Keratinocyte (primary cell): ENCODE results near the gene ERBIN. TPM values are rescaled to one million over a fixed set of nuclear protein-coding genes. Genes with fewer than 3 reads are reported as not detected.

ENCODE experiments used
- DNase-seq: peaks from one replicate; pipeline ENCODE4 v3.0.0-alpha.2; 2011; ENCODE audit warnings: low read depth, missing footprints, low spot score
- FAIRE-seq: peaks from 2 replicates; lab custom pipeline; 2011; peaks lifted over from hg19 to GRCh38; lab: Jason Lieb, UNC
- H2AFZ ChIP-seq: 2 replicates; pipeline ENCODE4 v1.6.0; 2012; ENCODE audit warnings: low read length, control low read depth, inconsistent platforms; ENCODE audit not compliant: control insufficient read depth
- H3K27ac ChIP-seq: 2 replicates; pipeline ENCODE4 v1.5.1; 2011; ENCODE audit warnings: low read length; ENCODE audit not compliant: control insufficient read depth, insufficient read depth
- H3K27me3 ChIP-seq: 3 replicates; pipeline ENCODE4 v1.6.0; 2011; ENCODE audit warnings: low read length; ENCODE audit not compliant: control insufficient read depth, insufficient read depth; ENCODE audit errors: extremely low read depth
- H3K36me3 ChIP-seq, 2 experiments: 2 replicates in 1 of 2; 3 replicates in 1 of 2; pipeline ENCODE4 v1.5.1; 2011; ENCODE audit warnings: low read length in 2 of 2, mild to moderate bottlenecking in 1 of 2; ENCODE audit not compliant: control insufficient read depth in 2 of 2, insufficient read depth in 2 of 2; ENCODE audit errors: extremely low read depth in 1 of 2
- H3K4me1 ChIP-seq: 3 replicates; pipeline ENCODE4 v1.5.1; 2011; ENCODE audit warnings: low read length; ENCODE audit not compliant: control insufficient read depth, insufficient read depth; ENCODE audit errors: extremely low read depth
- H3K4me2 ChIP-seq: 3 replicates; pipeline ENCODE4 v1.6.0; 2011; ENCODE audit warnings: low read depth, low read length; ENCODE audit not compliant: control insufficient read depth, insufficient read depth; ENCODE audit errors: extremely low read depth
- H3K4me3 ChIP-seq, 3 experiments: fragments of 200-600 bp in 1 of 3; sonication (generic) in 1 of 3; 2 replicates in 2 of 3; 3 replicates in 1 of 3; pipeline ENCODE4 v1.5.1; 2011 to 2016; ENCODE audit warnings: low read length in 3 of 3, mild to moderate bottlenecking in 3 of 3, control low read depth in 2 of 3, inconsistent platforms in 1 of 3, low read depth in 1 of 3, mixed read lengths in 1 of 3, mixed run types in 1 of 3, moderate library complexity in 1 of 3; ENCODE audit not compliant: control insufficient read depth in 2 of 3, insufficient read depth in 2 of 3; ENCODE audit errors: extremely low read depth in 1 of 3
- H3K79me2 ChIP-seq: 2 replicates; pipeline ENCODE4 v1.6.0; 2012; ENCODE audit warnings: low read length; ENCODE audit not compliant: control insufficient read depth, insufficient read depth
- H3K9ac ChIP-seq: 3 replicates; pipeline ENCODE4 v1.6.0; 2011; ENCODE audit warnings: low read length; ENCODE audit not compliant: control insufficient read depth, insufficient read depth; ENCODE audit errors: extremely low read depth
- H3K9me1 ChIP-seq: 3 replicates; pipeline ENCODE4 v1.6.0; 2011; ENCODE audit warnings: low read length; ENCODE audit not compliant: control insufficient read depth, insufficient read depth; ENCODE audit errors: extremely low read depth
- H3K9me3 ChIP-seq: 2 replicates; pipeline ENCODE4 v1.5.1; 2012; ENCODE audit warnings: low read depth, low read length; ENCODE audit not compliant: control insufficient read depth
- H4K20me1 ChIP-seq: 3 replicates; pipeline ENCODE4 v1.6.0; 2011; ENCODE audit warnings: low read length; ENCODE audit not compliant: control insufficient read depth, insufficient read depth; ENCODE audit errors: extremely low read depth
- CTCF ChIP-seq, 3 experiments: IDR thresholded peaks in 1 of 3; conservative IDR thresholded peaks in 1 of 3; optimal IDR thresholded peaks in 1 of 3; 2 replicates in 2 of 3; 3 replicates in 1 of 3; pipeline versions ENCODE3 to v1.5.1; 2011; ENCODE audit warnings: low read length in 3 of 3, mild to moderate bottlenecking in 3 of 3, moderate library complexity in 2 of 3, control low read depth in 1 of 3, inconsistent platforms in 1 of 3; ENCODE audit not compliant: insufficient read depth in 2 of 3; ENCODE audit errors: extremely low read depth in 1 of 3
- EZH2 ChIP-seq: IDR thresholded peaks from one replicate; pipeline ENCODE4 v1.6.1; 2012; ENCODE audit warnings: inconsistent platforms, mild to moderate bottlenecking, low read length, moderate library complexity
- dilution Hi-C: fragments of 300-500 bp; cut with MboI; formaldehyde crosslinking; loops from one replicate; pipeline ENCODE4 v1.7.0; 2020; ENCODE audit warnings: low sequenced_read_pairs; ENCODE audit not compliant: extremely low pct_ligation_motif_present
- polyA plus RNA-seq, 5 experiments: library from polyadenylated mRNA; depleted of rRNA in 3 of 5; stranded (reverse) in 3 of 5; stranded (forward) in 1 of 5; unstranded in 1 of 5; fragments of >200 nt; gene quantifications; 1 replicate in 1 of 5; 2 replicates in 3 of 5; 3 replicates in 1 of 5; pipeline versions ENCODE4 v1.2.1 to v1.2.3, GENCODE V29; 2011 to 2012; ENCODE audit warnings: missing spikeins in 2 of 5, low read depth in 1 of 5, low replicate concordance in 1 of 5

Gene ERBIN
- polyA plus RNA-seq, 1 donor (not counting 4 experiments of a cell fraction or from before 2014, with no cell fraction given): 30.6 TPM

- FAIRE-seq (no peak), DNase-seq (no peak)
- H3K79me2 ChIP-seq: no peaks in the 10 kb centered on the region
- no peaks in the 10 kb centered on the region for H3K9me3 ChIP-seq
- no peak overlapping the region for H3K4me3 ChIP-seq
- no peaks in the 10 kb centered on the region for H4K20me1 ChIP-seq
- no peaks in the 10 kb centered on the region for H3K4me1 ChIP-seq
- dilution Hi-C loops: no loop called here
- H3K9me1 ChIP-seq: no peaks in the 10 kb centered on the region
- H3K9ac ChIP-seq: no peak overlapping the region
- no peak overlapping the region for H2AFZ ChIP-seq
- no peak overlapping the region for H3K4me2 ChIP-seq
- TF ChIP-seq CTCF (optimal IDR thresholded peaks at IDR 0.05 in 1 of 3, IDR thresholded peaks at IDR 0.05 in 1 of 3, conservative IDR thresholded peaks at IDR 0.05 in 1 of 3; ENCODE audit: extremely low read depth in 1 of 3, insufficient read depth in 2 of 3, low read length in 3 of 3): no peak
- no peak for TF ChIP-seq EZH2
- H3K36me3 ChIP-seq: no peaks in the 10 kb centered on the region
- H3K27me3 ChIP-seq: no peaks in the 10 kb centered on the region
- no peak overlapping the region for H3K27ac ChIP-seq
Observed at GRCh38 chr5:66122379-66123034, 196.1 kb downstream of the ERBIN start.

GRCh38 chr5:66129144-66129543, 202.8 kb downstream of the ERBIN start:
- FAIRE-seq (no peak), DNase-seq (no peak)
- Histone ChIP-seq H3K4me2 (no peak overlapping the region), H3K36me3 (no peaks in the 10 kb centered on the region), H3K79me2 (no peaks in the 10 kb centered on the region), H3K9me3 (no peaks in the 10 kb centered on the region), H2AFZ (no peak overlapping the region), H3K27ac (no peak overlapping the region), H3K4me3 (no peak overlapping the region), H3K9me1 (no peaks in the 10 kb centered on the region), H3K9ac (no peak overlapping the region), H4K20me1 (no peaks in the 10 kb centered on the region), H3K4me1 (no peaks in the 10 kb centered on the region), H3K27me3 (no peaks in the 10 kb centered on the region)
- dilution Hi-C loops: no loop called here
- TF ChIP-seq CTCF (optimal IDR thresholded peaks at IDR 0.05 in 1 of 3, IDR thresholded peaks at IDR 0.05 in 1 of 3, conservative IDR thresholded peaks at IDR 0.05 in 1 of 3; ENCODE audit: extremely low read depth in 1 of 3, insufficient read depth in 2 of 3, low read length in 3 of 3): no peak
- TF ChIP-seq EZH2: no peak
